Left ventricle myocardium inferior (tissue), 1 donor: ENCODE measurements around the gene RCL1. TPM values are rescaled to one million over a fixed set of nuclear protein-coding genes. Genes with fewer than 3 reads are reported as not detected.
"Not testable (repeated sequence)": the region's sequence is repeated elsewhere in the genome, so short reads cannot be mapped to it uniquely, and the experiment has no call there.

Experiments
- DNase-seq: peaks from one replicate; pipeline ENCODE4 v3.0.0-alpha.2; 2020
- H3K27ac ChIP-seq: fragments of 200-600 bp; replicated peaks from 2 replicates; pipeline ENCODE4 v1.8.0; 2021
- H3K27me3 ChIP-seq: fragments of 200-600 bp; 2 replicates; pipeline ENCODE4 v1.8.0; 2021; ENCODE audit warnings: low read depth
- H3K36me3 ChIP-seq: fragments of 200-600 bp; 2 replicates; pipeline ENCODE4 v1.8.0; 2021
- H3K4me1 ChIP-seq: fragments of 200-600 bp; 2 replicates; pipeline ENCODE4 v1.8.0; 2021
- H3K4me3 ChIP-seq: fragments of 200-600 bp; 2 replicates; pipeline ENCODE4 v1.8.0; 2021; ENCODE audit warnings: mild to moderate bottlenecking, moderate library complexity
- H3K9me3 ChIP-seq: fragments of 200-600 bp; replicated peaks from 2 replicates; pipeline ENCODE4 v1.8.0; 2021
- CTCF ChIP-seq: fragments of 200-600 bp; IDR thresholded peaks from 2 replicates; pipeline ENCODE4 v1.8.0; 2021; ENCODE audit warnings: antibody characterized with exemption, mild to moderate bottlenecking, borderline replicate concordance
- intact Hi-C: fragments of 100-400 bp; cut with micrococcal nuclease; formaldehyde crosslinking; loops from one replicate; pipeline ENCODE4 v1.11.0; 2022
- total RNA-seq: library from RNA; stranded (reverse); fragmentation: NEBNext Ultra II Directional; extraction: Animal tissue kit (Norgen Biotek cat#: 25700); gene quantifications from one replicate; pipeline ENCODE4 v1.2.1, GENCODE V29; 2021
- donor health status: DM: no; HTN: yes; CAD: no; lungs with severe emphysema.

RCL1 gene
- total RNA-seq, 1 donor from 2014 or later: 4.9 TPM

DNA sequence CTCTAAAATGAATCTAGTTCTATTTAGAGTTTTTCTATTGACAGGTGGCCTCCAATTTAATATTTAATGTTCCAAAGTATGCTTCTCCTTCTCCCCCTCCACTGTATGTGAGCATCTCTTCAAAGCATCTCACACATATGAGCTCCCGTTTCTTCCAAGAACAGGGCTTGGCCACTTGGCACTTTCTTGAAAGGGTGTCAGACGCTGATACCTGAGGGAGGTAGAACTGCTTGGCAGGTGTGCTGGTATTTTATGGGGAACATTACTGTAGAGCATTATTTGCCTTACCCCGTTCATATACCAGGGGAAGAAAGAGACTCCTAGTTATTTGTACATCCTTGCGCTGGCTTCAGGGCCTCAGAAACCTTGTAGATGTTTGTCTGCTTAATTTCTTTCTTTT, 1.9 kb downstream of the RCL1 start:
- Histone ChIP-seq H3K27me3 (no peaks in the 10 kb centered on the region), H3K27ac (no peak overlapping the region), H3K4me1 (peaks cover 49% of the 10 kb centered on the region), H3K9me3 (no peaks in the 10 kb centered on the region), H3K4me3 (no peak overlapping the region), H3K36me3 (no peaks in the 10 kb centered on the region)
- intact Hi-C loops: no loop called here
- TF ChIP-seq CTCF: no peak
- DNase-seq: no peak

- DNase-seq, H3K27me3 ChIP-seq, H3K9me3 ChIP-seq, H3K36me3 ChIP-seq, H3K27ac ChIP-seq, H3K4me3 ChIP-seq, intact Hi-C loops: not testable (repeated sequence)
- H3K4me1 ChIP-seq: peaks cover 53% of the 10 kb centered on the region
These were observed 2.4 kb downstream of the RCL1 start for GRCh38 chr9:4795108-4795507.

GRCh38 chr9:4796530-4796929, 3.8 kb downstream of the RCL1 start:
- Histone ChIP-seq H3K27ac (no peak overlapping the region), H3K4me1 (peaks cover 53% of the 10 kb centered on the region), H3K9me3 (no peaks in the 10 kb centered on the region), H3K36me3 (no peaks in the 10 kb centered on the region), H3K27me3 (no peaks in the 10 kb centered on the region), H3K4me3 (no peak overlapping the region)
- intact Hi-C loops: no loop called here
- no peak for DNase-seq
- no peak for TF ChIP-seq CTCF

DNA sequence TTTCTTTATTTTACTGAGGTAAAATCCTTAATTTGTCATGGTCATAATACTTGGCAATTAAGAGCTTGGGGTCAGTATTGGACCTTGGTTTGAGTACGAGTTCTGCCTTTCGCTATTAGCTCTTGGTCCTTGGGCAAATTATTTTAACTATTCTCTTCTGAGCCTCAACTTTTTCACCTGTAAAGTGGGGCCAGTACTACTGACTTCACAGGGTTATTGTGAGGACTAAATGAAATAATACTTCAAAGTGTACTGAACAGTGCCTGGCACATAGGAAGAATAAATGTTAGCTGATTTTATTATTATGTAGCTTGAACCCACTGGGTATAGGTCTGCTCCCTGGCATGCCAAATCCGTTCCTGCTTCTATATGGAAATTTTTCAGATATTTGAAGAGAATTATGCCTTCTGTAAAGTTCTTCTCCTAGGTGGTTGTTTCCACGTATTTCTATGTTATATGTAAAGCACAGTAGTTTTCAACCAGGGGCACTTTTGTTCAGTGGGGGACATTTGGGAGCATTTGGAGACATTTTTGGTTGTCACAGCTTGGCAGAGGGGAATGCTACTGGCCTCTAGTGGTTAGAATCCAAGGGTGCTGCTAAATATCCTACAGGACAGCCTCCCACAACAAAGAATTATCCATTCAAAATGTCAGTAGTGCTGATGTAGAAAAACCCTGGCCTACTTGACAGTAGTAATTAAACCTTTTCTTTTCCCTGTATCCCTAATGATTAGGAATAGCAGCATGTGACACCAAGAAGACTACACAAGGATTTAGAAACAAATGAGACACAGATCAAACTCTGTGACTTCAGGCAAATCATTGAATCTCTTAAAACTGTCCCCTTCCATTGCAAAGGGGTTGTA, 4.5 kb downstream of the RCL1 start:
- no peak for DNase-seq

DNA sequence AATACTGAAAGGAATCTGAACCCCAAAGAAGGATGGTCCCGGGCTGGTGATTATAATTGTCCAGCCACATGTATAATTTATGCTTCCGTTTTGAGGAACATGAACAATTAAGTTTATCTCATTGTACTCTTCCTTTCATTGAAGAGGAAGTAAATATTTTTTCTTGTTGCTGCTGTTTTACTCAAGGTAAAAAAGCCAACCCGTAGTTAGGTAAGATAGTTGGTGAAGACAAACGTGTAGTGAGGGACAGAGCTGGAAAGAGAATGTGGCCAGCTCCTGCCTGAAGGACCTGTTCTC, 5.1 kb downstream of the RCL1 start:
- no peaks in the 10 kb centered on the region for H3K36me3 ChIP-seq
- no peak for TF ChIP-seq CTCF
- H3K9me3 ChIP-seq: no peaks in the 10 kb centered on the region
- DNase-seq: no peak
- no peaks in the 10 kb centered on the region for H3K27me3 ChIP-seq
- intact Hi-C loops: no loop called here
- H3K4me3 ChIP-seq: no peak overlapping the region
- H3K27ac ChIP-seq: peak overlapping the region; percentile 45
- H3K4me1 ChIP-seq: peaks cover 45% of the 10 kb centered on the region

More for the DNA sequence above, 4.5 kb downstream of the RCL1 start:
- TF ChIP-seq CTCF: peak; percentile 87
- H3K27me3 ChIP-seq: no peaks in the 10 kb centered on the region
- no peaks in the 10 kb centered on the region for H3K9me3 ChIP-seq
- peaks cover 47% of the 10 kb centered on the region for H3K4me1 ChIP-seq
- H3K27ac ChIP-seq: peak overlapping the region; percentile 45
- no peak overlapping the region for H3K4me3 ChIP-seq
- intact Hi-C loops: no loop called here
- no peaks in the 10 kb centered on the region for H3K36me3 ChIP-seq

GRCh38 chr9:4798281-4799032, 5.7 kb downstream of the RCL1 start:
- peak overlapping the region; percentile 45 for H3K27ac ChIP-seq
- no peaks in the 10 kb centered on the region for H3K9me3 ChIP-seq
- no peaks in the 10 kb centered on the region for H3K27me3 ChIP-seq
- intact Hi-C loops: no loop called here
- peaks cover 41% of the 10 kb centered on the region for H3K4me1 ChIP-seq
- no peak for TF ChIP-seq CTCF
- H3K4me3 ChIP-seq: no peak overlapping the region
- no peaks in the 10 kb centered on the region for H3K36me3 ChIP-seq
- DNase-seq: no peak
